ENCODE data around the gene KLHDC7B. TPM values are rescaled to one million over a fixed set of nuclear protein-coding genes. Genes with fewer than 3 reads are reported as not detected.

The KLHDC7B gene
- total and polyA plus RNA-seq, 2 of the 13 experiments (the other 11 are each of a cell fraction or from before 2014, with no cell fraction given) = 0.11 TPM; not detected in 1

GRCh38 chr22:50569041-50569459 lies 23.4 kb downstream of the KLHDC7B start (continued):
- TF ChIP-seq ZNF460 (CRISPR knock-in tag; IDR thresholded peaks at IDR 0.05; ENCODE audit: borderline replicate concordance) (peak; percentile 85), SRSF4 (IDR thresholded peaks at IDR 0.05; ENCODE audit: low read depth, low read length, poor library complexity, severe bottlenecking) (no peak), ATRX (CRISPR knock-in tag; IDR thresholded peaks at IDR 0.05; ENCODE audit: borderline replicate concordance) (no peak), KDM1A (CRISPR knock-in tag; IDR thresholded peaks at IDR 0.05) (no peak), ZNF414 (CRISPR knock-in tag; IDR thresholded peaks at IDR 0.05) (no peak), ZSCAN29 (CRISPR knock-in tag; conservative IDR thresholded peaks at IDR 0.05) (no peak), MAX (IDR thresholded peaks at IDR 0.05) (peak; percentile 32; the same call in 1 of the 2 replicates), EED (CRISPR knock-in tag; IDR thresholded peaks at IDR 0.05) (no peak), ZBTB10 (CRISPR knock-in tag; IDR thresholded peaks at IDR 0.05; ENCODE audit: borderline replicate concordance) (no peak), NONO (IDR thresholded peaks at IDR 0.05) (no peak), NONO (CRISPR knock-in tag; conservative IDR thresholded peaks at IDR 0.05) (no peak; the same call in 1 of the 2 replicates), HNF1A (IDR thresholded peaks at IDR 0.05; ENCODE audit: low read depth) (no peak), HNF1A (CRISPR knock-in tag; IDR thresholded peaks at IDR 0.05; ENCODE audit: borderline replicate concordance) (no peak), THAP11 (CRISPR knock-in tag; IDR thresholded peaks at IDR 0.05) (peak; percentile 42; the same call in 1 of the 2 replicates), ZNF331 (CRISPR knock-in tag; IDR thresholded peaks at IDR 0.05) (peak; percentile 34; the same call in 1 of the 2 replicates), LRRFIP1 (CRISPR knock-in tag; conservative IDR thresholded peaks at IDR 0.05) (no peak), ZSCAN25 (CRISPR knock-in tag; IDR thresholded peaks at IDR 0.05) (no peak; the same call in 1 of the 2 replicates), ZNF430 (CRISPR knock-in tag; IDR thresholded peaks at IDR 0.05) (no peak), PAX8 (CRISPR knock-in tag; IDR thresholded peaks at IDR 0.05; ENCODE audit: borderline replicate concordance) (no peak), BATF2 (CRISPR knock-in tag; IDR thresholded peaks at IDR 0.05) (no peak)
